Upper lobe of left lung (tissue), 6 donors: ENCODE measurements around the gene POLA2. TPM values are rescaled to one million over a fixed set of nuclear protein-coding genes. Genes with fewer than 3 reads are reported as not detected.
"Not testable (repeated sequence)": the region's sequence is repeated elsewhere in the genome, so short reads cannot be mapped to it uniquely, and the experiment has no call there.

Experiments
- ATAC-seq, 2 donors: fragments of 200-7000 bp; cut with Tn5 transposase; one replicate each; pipeline ENCODE4 v1.9.1; 2022; ENCODE audit warnings: mild to moderate bottlenecking in 2 of 2, moderate library complexity in 2 of 2; ENCODE audit not compliant: low FRiP score in 2 of 2
- DNase-seq, 2 donors: peaks; one replicate each; pipeline ENCODE4 v3.0.0-alpha.2; 2019 to 2020
- H3K27ac ChIP-seq, 4 donors: fragments of 200-600 bp; sonication (generic); one replicate each; pipeline ENCODE4 v1.5.1; 2016 to 2019
- H3K27me3 ChIP-seq, 4 donors: fragments of 200-600 bp; sonication (generic); one replicate each; pipeline ENCODE4 v1.5.1; 2017 to 2019
- H3K36me3 ChIP-seq, 4 donors: fragments of 200-600 bp; sonication (generic); one replicate each; pipeline ENCODE4 v1.5.1; 2016 to 2019
- H3K4me1 ChIP-seq, 4 donors: fragments of 200-600 bp; sonication (generic); one replicate each; pipeline ENCODE4 v1.5.1; 2018 to 2019
- H3K4me3 ChIP-seq, 4 donors: fragments of 200-600 bp; sonication (generic); one replicate each; pipeline ENCODE4 v1.5.1; 2017 to 2019; ENCODE audit warnings: mild to moderate bottlenecking in 2 of 4, moderate library complexity in 1 of 4
- H3K9me3 ChIP-seq, 4 donors: fragments of 200-600 bp; sonication (generic); one replicate each; pipeline ENCODE4 v1.5.1; 2018 to 2019
- EP300 ChIP-seq, 4 donors: sonication (generic); formaldehyde crosslinking; IDR thresholded peaks; one replicate each; pipeline ENCODE4 v1.5.1; 2017; ENCODE audit warnings: antibody characterized with exemption in 4 of 4, control low read depth in 2 of 4
- POLR2A ChIP-seq, 4 donors: fragments of 450-650 bp; IDR thresholded peaks; one replicate each; pipeline ENCODE4 v1.5.1; 2016 to 2017; ENCODE audit warnings: antibody characterized with exemption in 4 of 4, mild to moderate bottlenecking in 2 of 4
- POLR2AphosphoS5 ChIP-seq, 2 donors: sonication (generic); formaldehyde crosslinking; IDR thresholded peaks; one replicate each; pipeline ENCODE4 v1.5.1; 2017; ENCODE audit warnings: antibody characterized with exemption in 2 of 2
- WGBS, 2 donors: methylation state at CpG; one replicate each; pipeline ENCODE4 v1.1.5; 2017 to 2018; 5-methylcytosine and 5-hydroxymethylcytosine counted together
- total RNA-seq, 6 donors: library from RNA; depleted of rRNA in 4 of 6; stranded (reverse); fragments of >200 nt in 4 of 6; gene quantifications; one replicate each; pipeline versions ENCODE4 v1.1.0 to v1.2.1, GENCODE V29; 2016 to 2021
- TF ChIP-seq, protein P1 (sequence below), 6 experiments: fragments of 450-650 bp in 4 of 6; fragments of 200-600 bp in 2 of 6; sonication (generic) in 2 of 6; IDR thresholded peaks; one replicate each; pipeline ENCODE4 v1.5.1; 2016 to 2019; ENCODE audit warnings: antibody characterized with exemption in 6 of 6
- donor health status: DM: no; HTN: no; CAD: no; lungs with moderate emphysema.
- donor health status: DM: no; HTN: yes; CAD: no; lungs with severe emphysema.

POLA2 gene
- total RNA-seq, 6 donors from 2014 or later: 6.0 to 19.9 (median 8.7) TPM

DNA sequence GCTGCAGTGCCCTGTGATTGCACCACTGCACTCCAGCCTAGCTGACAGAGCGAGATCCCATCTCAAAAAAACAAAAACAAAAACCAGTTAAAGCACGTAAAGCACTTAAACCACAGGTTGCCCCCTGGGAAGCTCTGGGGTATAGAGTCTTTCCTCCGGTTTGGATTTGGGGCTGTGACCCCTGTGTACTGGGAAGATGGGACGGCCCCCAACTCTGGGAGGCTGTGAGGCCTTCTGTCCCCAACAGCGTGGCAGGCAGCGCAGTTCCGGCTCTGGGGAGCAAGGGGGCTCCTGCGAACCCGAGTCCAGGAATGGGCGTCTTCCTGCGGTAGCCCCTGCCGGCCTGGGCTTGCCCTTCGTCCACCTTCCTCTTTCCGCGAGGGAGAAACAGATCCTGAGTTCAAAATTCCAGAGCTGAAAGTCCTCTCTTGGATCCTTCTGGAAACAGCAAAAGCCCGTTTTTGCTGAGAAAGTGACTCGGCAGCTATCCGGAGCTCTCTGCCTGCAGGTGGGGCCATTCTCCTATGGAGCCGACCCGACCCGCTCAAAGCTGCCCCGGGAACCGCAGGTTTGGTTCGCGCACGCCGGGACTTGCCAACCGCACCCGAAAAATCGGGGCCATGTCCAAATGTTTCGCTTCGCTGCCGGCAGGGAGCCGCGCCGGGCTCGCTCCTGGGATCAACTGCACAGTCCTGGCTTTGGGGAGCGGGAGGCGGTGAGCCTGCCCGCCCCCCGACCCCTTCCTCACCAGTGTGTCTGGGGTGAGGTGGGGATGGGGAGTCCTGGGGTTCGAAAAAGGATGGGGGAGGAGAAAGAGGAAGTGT, 36.3 kb upstream of the POLA2 start:
- Histone ChIP-seq H3K27ac (peak overlapping the region in 2 of 4 donors; percentile 47 to 70), H3K9me3 (no peaks in the 10 kb centered on the region), H3K4me1 (peaks cover 17 to 37% (median 19%) of the 10 kb centered on the region in 4 donors), H3K4me3 (peak overlapping the region in 3 of 4 donors; percentile 35 to 52 (median 49)), H3K27me3 (no peaks in the 10 kb centered on the region), H3K36me3 (no peaks in the 10 kb centered on the region)
- WGBS, 2 donors: 10 to 11% methylated on average over 24 to 38 of the region's 42 CpGs
- TF ChIP-seq POLR2AphosphoS5 (IDR thresholded peaks at IDR 0.05): no peak
- TF ChIP-seq, protein P1, sequence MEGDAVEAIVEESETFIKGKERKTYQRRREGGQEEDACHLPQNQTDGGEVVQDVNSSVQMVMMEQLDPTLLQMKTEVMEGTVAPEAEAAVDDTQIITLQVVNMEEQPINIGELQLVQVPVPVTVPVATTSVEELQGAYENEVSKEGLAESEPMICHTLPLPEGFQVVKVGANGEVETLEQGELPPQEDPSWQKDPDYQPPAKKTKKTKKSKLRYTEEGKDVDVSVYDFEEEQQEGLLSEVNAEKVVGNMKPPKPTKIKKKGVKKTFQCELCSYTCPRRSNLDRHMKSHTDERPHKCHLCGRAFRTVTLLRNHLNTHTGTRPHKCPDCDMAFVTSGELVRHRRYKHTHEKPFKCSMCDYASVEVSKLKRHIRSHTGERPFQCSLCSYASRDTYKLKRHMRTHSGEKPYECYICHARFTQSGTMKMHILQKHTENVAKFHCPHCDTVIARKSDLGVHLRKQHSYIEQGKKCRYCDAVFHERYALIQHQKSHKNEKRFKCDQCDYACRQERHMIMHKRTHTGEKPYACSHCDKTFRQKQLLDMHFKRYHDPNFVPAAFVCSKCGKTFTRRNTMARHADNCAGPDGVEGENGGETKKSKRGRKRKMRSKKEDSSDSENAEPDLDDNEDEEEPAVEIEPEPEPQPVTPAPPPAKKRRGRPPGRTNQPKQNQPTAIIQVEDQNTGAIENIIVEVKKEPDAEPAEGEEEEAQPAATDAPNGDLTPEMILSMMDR (IDR thresholded peaks at IDR 0.05): peak in 5 of 6 experiments; percentile 18 to 54 (median 39)
- TF ChIP-seq POLR2A (IDR thresholded peaks at IDR 0.05): no peak
- TF ChIP-seq EP300 (IDR thresholded peaks at IDR 0.05): no peak
- peak; percentile 72 to 87 for DNase-seq
- ATAC-seq: peak; percentile 61 to 85

DNA sequence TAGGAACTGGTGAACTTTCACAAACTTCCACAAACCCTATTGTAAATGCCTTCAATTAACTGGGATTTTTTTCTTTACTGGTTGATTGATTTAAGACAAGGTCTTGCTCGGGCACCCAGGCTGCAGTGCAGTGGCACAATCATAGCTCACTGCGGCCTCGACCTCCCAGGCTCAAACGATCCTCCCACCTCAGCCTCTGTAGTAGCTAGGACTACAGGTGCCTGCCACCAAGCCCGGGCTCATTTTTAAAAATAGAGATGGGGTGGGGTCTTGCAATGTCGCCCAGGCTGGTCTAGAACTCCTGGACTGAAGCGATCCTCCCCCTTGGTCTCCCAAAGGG, 35.7 kb upstream of the POLA2 start:
- H3K4me3 ChIP-seq: peak overlapping the region in 3 of 4 donors; percentile 35 to 52 (median 49)
- H3K9me3 ChIP-seq: no peaks in the 10 kb centered on the region
- 48 to 59% methylated on average over 7 of the region's 7 CpGs for WGBS, 2 donors
- H3K27ac ChIP-seq: peak overlapping the region in 1 of 4 donors; percentile 70
- peaks cover 17 to 37% (median 19%) of the 10 kb centered on the region in 4 donors for H3K4me1 ChIP-seq
- no peaks in the 10 kb centered on the region for H3K36me3 ChIP-seq
- ATAC-seq: no peak
- H3K27me3 ChIP-seq: no peaks in the 10 kb centered on the region
- DNase-seq: no peak
- TF ChIP-seq POLR2AphosphoS5 (IDR thresholded peaks at IDR 0.05): no peak
- TF ChIP-seq POLR2A (IDR thresholded peaks at IDR 0.05): no peak
- TF ChIP-seq, protein P1 (IDR thresholded peaks at IDR 0.05): no peak
- no peak for TF ChIP-seq EP300 (IDR thresholded peaks at IDR 0.05)

DNA sequence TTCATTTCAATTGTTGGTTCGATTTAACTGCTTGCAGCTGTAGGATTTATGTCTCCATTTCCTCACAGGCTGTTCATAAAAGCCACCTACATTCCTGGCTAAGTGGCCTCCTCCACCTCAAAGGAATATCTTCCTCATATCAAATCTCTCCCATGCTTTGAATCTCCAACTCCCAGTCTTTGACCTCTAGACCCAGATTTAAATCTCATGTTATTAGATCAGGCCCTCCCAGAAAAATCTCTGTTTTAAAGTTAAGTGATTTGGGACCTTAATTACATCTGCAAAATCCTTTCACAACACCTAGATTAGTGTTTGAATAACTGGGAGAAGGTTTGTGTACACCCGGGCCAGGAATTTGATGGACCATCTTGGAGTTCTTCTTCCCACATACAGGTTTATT, 33.9 kb upstream of the POLA2 start:
- TF ChIP-seq, protein P1 (IDR thresholded peaks at IDR 0.05): no peak
- no peak for TF ChIP-seq EP300 (IDR thresholded peaks at IDR 0.05)
- TF ChIP-seq POLR2A (IDR thresholded peaks at IDR 0.05): no peak
- TF ChIP-seq POLR2AphosphoS5 (IDR thresholded peaks at IDR 0.05): no peak
- Histone ChIP-seq H3K4me3 (no peak overlapping the region), H3K36me3 (no peaks in the 10 kb centered on the region), H3K27ac (no peak overlapping the region), H3K4me1 (peaks cover 13 to 27% (median 18%) of the 10 kb centered on the region in 4 donors), H3K9me3 (no peaks in the 10 kb centered on the region), H3K27me3 (no peaks in the 10 kb centered on the region)
- ATAC-seq: no peak
- DNase-seq: no peak
- 80 to 82% methylated on average over 2 of the region's 2 CpGs for WGBS, 2 donors

DNA sequence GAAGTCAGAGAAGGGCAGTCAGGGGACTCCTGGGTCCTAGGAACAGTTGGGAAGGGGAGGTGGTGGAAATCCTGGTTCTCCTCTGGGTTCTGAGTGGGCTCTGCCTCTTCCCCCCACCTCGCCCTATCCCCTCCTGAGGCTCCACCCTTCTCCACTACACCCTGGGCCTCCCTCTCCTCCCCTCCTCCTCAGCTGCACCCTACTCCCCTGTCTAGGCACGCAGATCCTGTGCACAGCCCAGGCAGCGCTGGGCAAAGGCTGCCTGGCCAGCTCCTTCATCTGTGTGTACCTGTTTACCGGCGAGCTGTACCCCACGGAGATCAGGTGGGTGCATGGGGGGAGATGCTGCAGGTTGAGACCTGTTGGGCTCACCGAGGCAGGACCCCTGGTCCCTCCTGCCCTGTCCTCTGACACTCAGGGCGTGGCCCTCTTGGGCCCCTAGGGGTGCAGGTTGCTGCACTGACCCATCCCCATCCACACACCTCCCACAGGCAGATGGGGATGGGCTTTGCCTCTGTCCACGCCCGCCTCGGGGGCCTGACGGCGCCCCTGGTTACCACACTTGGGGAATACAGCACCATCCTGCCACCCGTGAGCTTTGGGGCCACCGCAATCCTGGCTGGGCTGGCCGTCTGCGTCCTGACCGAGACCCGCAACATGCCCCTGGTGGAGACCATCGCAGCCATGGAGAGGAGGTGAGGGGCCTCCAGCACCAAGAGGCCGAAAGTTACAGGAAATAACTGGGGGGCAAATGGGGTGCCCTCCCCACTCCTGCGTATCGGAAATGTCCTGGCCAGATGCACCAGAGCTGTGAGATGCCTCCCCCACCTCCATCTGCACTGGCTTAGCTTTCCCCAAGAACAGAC, 25.3 kb upstream of the POLA2 start:
- Histone ChIP-seq H3K4me3 (no peak overlapping the region), H3K4me1 (no peaks in the 10 kb centered on the region), H3K27me3 (no peaks in the 10 kb centered on the region), H3K27ac (no peak overlapping the region), H3K36me3 (no peaks in the 10 kb centered on the region), H3K9me3 (no peaks in the 10 kb centered on the region)
- TF ChIP-seq, protein P1 (IDR thresholded peaks at IDR 0.05): no peak
- TF ChIP-seq POLR2AphosphoS5 (IDR thresholded peaks at IDR 0.05) (no peak), EP300 (IDR thresholded peaks at IDR 0.05) (no peak), POLR2A (IDR thresholded peaks at IDR 0.05) (no peak)
- WGBS, 2 donors: 88 to 90% methylated on average over 13 to 16 of the region's 23 CpGs
- ATAC-seq (peak in 1 of 2 donors; percentile 61), DNase-seq (peak in 1 of 2 donors; percentile 69)

DNA sequence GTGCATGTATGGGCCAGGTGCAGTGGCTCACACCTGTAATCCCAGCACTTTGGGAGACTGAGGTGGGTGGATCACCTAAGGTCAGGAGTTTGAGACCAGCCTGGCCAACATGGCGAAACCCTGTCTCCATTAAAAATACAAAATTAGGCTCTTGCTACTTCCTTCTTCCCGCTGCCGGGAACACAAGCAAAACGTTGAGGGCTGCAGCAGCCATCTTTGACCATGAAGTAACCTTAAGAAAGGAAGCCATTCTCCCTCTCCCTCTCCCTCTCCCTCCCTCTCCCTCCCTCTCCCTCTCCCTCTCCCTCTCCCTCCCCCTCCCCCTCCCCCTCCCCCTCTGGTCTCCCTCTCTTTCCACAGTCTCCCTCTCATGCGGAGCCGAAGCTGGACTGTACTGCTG, 23.5 kb upstream of the POLA2 start:
- H3K36me3 ChIP-seq, H3K9me3 ChIP-seq, H3K27ac ChIP-seq, ATAC-seq, H3K27me3 ChIP-seq, DNase-seq, H3K4me3 ChIP-seq, H3K4me1 ChIP-seq: not testable (repeated sequence)
- 63 to 75% methylated on average over 5 to 6 of the region's 6 CpGs for WGBS, 2 donors
